ENCODE data around the gene PLEKHA1. TPM values are rescaled to one million over a fixed set of nuclear protein-coding genes. Genes with fewer than 3 reads are reported as not detected.

The PLEKHA1 gene
- total RNA-seq, 1 experiment from 2014 or later: 30.6 TPM

DNA sequence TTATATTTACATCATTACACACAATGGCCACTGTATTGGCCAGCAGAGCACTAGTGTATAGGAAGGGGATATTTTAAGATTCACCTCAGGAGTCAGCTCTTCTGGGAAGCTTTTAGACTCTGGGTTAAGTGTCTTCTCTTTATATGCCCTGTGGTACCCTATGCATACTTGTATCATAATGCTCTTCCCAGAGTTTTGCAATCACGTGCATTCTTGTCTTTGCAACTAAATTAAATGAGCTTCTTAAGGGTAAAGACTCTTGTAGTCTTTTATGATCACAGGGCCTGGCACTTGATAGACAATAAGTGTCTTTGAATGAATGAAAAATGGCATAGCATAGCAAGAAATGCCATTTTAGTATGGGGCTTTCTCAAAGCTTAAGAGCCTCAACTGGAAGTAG is 44.5 kb downstream of the PLEKHA1 start:
- H3K36me3 ChIP-seq (ENCODE audit: control insufficient read depth in 1 of 2, insufficient read depth in 2 of 2, low read length in 2 of 2): peaks cover 12 to 15% of the 10 kb centered on the region in 2 experiments
- no peak for ATAC-seq
- no peaks in the 10 kb centered on the region for H3K4me1 ChIP-seq (ENCODE audit: control insufficient read depth in 1 of 2, insufficient read depth in 2 of 2, low read length in 2 of 2)
- intact Hi-C loops (cut with micrococcal nuclease): no loop called here
- no peaks in the 10 kb centered on the region for H3K9me2 ChIP-seq (ENCODE audit: insufficient read depth)
- H3K27me3 ChIP-seq (ENCODE audit: insufficient read depth, low read length): no peaks in the 10 kb centered on the region
- DNase-seq (ENCODE audit: low read depth, low spot score): no peak
- no peaks in the 10 kb centered on the region for H3K9me3 ChIP-seq (ENCODE audit: control insufficient read depth in 1 of 2, insufficient read depth in 1 of 2, low read depth in 1 of 2, low read length in 2 of 2)
- H3K27ac ChIP-seq (ENCODE audit: low read depth, low read length): no peak overlapping the region
- H3K9ac ChIP-seq (ENCODE audit: low read length): no peak overlapping the region
- no peak overlapping the region for H3K4me3 ChIP-seq (replicated peaks in 1 of 2; ENCODE audit: low read depth in 1 of 2, low read length in 2 of 2)
- no peaks in the 10 kb centered on the region for H3K79me2 ChIP-seq (ENCODE audit: insufficient read depth, low read length)
- H2AFZ ChIP-seq (ENCODE audit: low read depth, low read length, poor library complexity, severe bottlenecking): no peak overlapping the region
- CTCF ChIA-PET: interaction anchor here (1.5 kb wide), 1 partner anchor 16 kb away, joined by 5 read pairs; no protein-coding TSS in a partner anchor
- TF ChIP-seq, protein P1, sequence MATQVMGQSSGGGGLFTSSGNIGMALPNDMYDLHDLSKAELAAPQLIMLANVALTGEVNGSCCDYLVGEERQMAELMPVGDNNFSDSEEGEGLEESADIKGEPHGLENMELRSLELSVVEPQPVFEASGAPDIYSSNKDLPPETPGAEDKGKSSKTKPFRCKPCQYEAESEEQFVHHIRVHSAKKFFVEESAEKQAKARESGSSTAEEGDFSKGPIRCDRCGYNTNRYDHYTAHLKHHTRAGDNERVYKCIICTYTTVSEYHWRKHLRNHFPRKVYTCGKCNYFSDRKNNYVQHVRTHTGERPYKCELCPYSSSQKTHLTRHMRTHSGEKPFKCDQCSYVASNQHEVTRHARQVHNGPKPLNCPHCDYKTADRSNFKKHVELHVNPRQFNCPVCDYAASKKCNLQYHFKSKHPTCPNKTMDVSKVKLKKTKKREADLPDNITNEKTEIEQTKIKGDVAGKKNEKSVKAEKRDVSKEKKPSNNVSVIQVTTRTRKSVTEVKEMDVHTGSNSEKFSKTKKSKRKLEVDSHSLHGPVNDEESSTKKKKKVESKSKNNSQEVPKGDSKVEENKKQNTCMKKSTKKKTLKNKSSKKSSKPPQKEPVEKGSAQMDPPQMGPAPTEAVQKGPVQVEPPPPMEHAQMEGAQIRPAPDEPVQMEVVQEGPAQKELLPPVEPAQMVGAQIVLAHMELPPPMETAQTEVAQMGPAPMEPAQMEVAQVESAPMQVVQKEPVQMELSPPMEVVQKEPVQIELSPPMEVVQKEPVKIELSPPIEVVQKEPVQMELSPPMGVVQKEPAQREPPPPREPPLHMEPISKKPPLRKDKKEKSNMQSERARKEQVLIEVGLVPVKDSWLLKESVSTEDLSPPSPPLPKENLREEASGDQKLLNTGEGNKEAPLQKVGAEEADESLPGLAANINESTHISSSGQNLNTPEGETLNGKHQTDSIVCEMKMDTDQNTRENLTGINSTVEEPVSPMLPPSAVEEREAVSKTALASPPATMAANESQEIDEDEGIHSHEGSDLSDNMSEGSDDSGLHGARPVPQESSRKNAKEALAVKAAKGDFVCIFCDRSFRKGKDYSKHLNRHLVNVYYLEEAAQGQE (IDR thresholded peaks at IDR 0.05; ENCODE audit: low read depth): no peak
- TF ChIP-seq, protein P2, sequence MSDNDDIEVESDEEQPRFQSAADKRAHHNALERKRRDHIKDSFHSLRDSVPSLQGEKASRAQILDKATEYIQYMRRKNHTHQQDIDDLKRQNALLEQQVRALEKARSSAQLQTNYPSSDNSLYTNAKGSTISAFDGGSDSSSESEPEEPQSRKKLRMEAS (IDR thresholded peaks at IDR 0.05): no peak
- no peak for TF ChIP-seq POLR2A (IDR thresholded peaks at IDR 0.05; ENCODE audit: borderline replicate concordance, extremely low read depth, insufficient read depth, insufficient read length)
- no peak for TF ChIP-seq TCF7L2 (IDR thresholded peaks at IDR 0.05; ENCODE audit: borderline replicate concordance, extremely low read depth, insufficient read depth, insufficient read length)
- TF ChIP-seq, protein P3, sequence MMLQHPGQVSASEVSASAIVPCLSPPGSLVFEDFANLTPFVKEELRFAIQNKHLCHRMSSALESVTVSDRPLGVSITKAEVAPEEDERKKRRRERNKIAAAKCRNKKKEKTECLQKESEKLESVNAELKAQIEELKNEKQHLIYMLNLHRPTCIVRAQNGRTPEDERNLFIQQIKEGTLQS (IDR thresholded peaks at IDR 0.05): no peak
- no peak for TF ChIP-seq JUND (IDR thresholded peaks at IDR 0.05)
- no peak for TF ChIP-seq SIN3A (IDR thresholded peaks at IDR 0.05; ENCODE audit: low read depth)
- no peak for TF ChIP-seq SRF (IDR thresholded peaks at IDR 0.05; ENCODE audit: low read depth)
- no peak for TF ChIP-seq CEBPB (IDR thresholded peaks at IDR 0.05; ENCODE audit: low read depth)
- TF ChIP-seq ELF1 (IDR thresholded peaks at IDR 0.05; ENCODE audit: borderline replicate concordance, low read depth): no peak
- no peak for TF ChIP-seq EZH2phosphoT487 (IDR thresholded peaks at IDR 0.05; ENCODE audit: borderline replicate concordance)
- no peak for TF ChIP-seq POLR2AphosphoS5 (IDR thresholded peaks at IDR 0.05; ENCODE audit: low read depth, low read length)
- TF ChIP-seq EZH2 (IDR thresholded peaks at IDR 0.05): no peak
- no peak for TF ChIP-seq ZNF274 (IDR thresholded peaks at IDR 0.05; ENCODE audit: low read depth, low read length)
- TF ChIP-seq EGR1 (IDR thresholded peaks at IDR 0.05; ENCODE audit: low read depth): no peak
- no peak overlapping the region for H3K4me2 ChIP-seq (ENCODE audit: low read length)
- no TSS peak for BruUV-seq (replicated peaks)
- H4K20me1 ChIP-seq (ENCODE audit: insufficient read depth): no peaks in the 10 kb centered on the region
- RAD21 ChIA-PET (ENCODE audit: low non-redundant PET in 1 of 2, low total read pairs in 2 of 2, uncharacterized antibody in 2 of 2, unreplicated experiment in 2 of 2): no interaction called here
- POLR2A ChIA-PET: no interaction called here
